Measurements from ENCODE around the gene IGHMBP2.
"Not testable (repeated sequence)": the region's sequence is repeated elsewhere in the genome, so short reads cannot be mapped to it uniquely, and the experiment has no call there.

Gene IGHMBP2

GRCh38 chr11:68903288-68904247 lies at the start of gene IGHMBP2, which contains the start of gene MRPL21:
Gene IGHMBP2, plus strand, starts transcription at chr11:68903891. Its CDS starts 62 bp downstream, at chr11:68903953.
Gene MRPL21, minus strand, starts transcription at chr11:68903832. Its CDS starts 22 bp downstream, at chr11:68903810.
- peak; percentile 74 for DNase-seq (ENCODE audit: low spot score)

- DNase-seq (ENCODE audit: low spot score), result no peak
Measured at GRCh38 chr11:68854273-68854958, 49.3 kb upstream of the IGHMBP2 start.

GRCh38 chr11:68855205-68855981 lies 48.3 kb upstream of the IGHMBP2 start:
- DNase-seq (ENCODE audit: low spot score), result no peak

GRCh38 chr11:68856425-68857030 lies 47.2 kb upstream of the IGHMBP2 start:
- not testable (repeated sequence) for DNase-seq (ENCODE audit: low spot score)

DNA sequence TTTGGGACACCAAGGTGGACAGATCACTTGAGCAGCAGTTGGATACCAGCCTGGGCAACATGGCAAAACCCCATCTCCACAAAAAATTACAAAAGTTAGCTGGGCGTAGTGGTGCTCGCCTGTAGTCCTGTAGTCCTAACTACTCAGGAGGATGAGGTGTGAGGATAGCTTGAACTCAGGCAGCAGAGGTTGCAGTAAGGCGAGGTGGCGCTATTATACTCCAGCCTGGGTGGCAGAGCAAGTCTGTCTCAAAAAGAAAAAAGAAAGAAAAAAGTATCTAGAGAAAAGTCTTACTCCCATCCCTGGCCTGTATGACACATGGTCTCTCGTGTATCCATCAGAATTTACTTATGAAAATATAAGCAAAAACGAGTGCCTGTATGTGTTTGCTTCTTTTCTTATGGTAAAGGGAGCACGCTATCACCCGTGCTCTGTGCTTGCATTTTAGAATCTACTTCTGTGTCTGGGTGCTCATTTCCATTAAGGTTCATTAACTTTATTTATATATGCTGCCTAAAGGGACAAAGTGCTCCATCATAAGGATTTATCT lies 46.6 kb upstream of the IGHMBP2 start:
- DNase-seq (ENCODE audit: low spot score), result no peak

DNA sequence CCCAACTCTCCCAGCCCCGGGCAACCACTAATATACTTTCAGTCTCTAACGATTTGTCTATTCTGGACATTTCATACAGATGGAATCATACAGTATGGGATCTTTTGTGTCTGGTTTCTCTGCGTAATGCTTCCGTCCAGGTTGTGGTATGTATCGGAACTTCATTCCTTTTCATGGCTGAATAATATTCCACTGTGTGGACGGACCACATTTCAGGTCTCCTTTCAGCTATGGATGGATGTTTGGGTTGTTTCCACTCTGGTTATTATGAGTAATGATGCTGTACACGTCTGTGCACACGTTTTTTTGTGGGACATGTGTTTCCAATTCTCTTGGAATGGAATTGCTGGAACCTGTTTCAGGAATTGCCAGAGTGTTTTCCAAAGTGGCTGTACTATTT lies 44.6 kb upstream of the IGHMBP2 start:
- no peak for DNase-seq (ENCODE audit: low spot score)

DNA sequence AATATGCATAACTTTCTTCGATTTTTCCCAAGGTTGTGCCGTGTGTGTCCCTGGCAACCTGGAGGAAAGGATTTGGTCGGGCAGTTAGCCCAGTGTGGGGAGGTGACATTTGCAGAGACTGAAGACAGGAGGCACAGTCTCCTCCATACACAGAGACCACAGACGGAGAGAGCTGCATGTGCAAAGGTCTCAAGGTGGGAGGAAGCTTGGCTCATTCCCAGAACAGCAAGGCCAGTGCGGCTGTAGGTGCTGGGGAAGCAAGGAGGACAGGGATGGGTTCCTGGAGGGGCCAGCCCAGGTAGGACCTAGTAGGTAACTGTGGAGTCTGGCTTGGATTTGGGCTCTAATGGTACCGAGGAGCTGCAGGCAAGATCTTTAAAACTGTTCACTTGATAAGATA lies 41.3 kb upstream of the IGHMBP2 start:
- DNase-seq (ENCODE audit: low spot score), result no peak

DNA sequence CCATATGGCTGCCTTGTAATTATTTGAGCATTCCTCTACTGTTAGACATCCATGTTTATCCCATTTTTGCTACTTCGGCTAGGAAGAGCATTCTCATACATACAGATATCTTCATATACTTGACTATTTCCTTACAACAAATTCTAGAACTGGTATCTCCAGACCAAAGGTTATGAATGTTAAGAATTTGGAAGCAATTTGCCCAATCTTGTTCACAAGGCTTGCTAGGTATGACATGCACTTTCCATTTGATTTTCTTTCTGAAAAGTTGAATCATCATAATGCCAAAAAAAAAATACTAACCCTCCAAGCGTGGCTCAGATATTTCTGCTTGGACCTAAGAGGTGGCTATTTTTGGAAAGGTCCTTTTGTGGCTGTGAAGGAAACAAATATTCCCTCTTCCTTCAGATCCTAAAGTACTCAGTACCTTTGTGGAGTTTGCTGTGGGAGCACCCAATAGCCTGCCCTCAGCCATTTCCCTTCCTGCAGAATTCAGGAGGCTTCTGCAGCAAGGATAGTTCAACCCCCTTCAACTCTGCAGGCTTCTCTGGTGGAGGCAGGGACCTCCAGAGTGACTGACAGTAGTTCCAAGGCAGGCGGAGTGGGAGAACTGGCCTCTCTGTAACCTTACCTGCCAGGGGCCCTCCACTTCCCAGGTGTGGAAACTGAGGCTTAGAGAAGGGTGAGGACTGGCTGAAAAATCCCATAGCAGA lies 40.0 kb upstream of the IGHMBP2 start:
- no peak for DNase-seq (ENCODE audit: low spot score)

DNA sequence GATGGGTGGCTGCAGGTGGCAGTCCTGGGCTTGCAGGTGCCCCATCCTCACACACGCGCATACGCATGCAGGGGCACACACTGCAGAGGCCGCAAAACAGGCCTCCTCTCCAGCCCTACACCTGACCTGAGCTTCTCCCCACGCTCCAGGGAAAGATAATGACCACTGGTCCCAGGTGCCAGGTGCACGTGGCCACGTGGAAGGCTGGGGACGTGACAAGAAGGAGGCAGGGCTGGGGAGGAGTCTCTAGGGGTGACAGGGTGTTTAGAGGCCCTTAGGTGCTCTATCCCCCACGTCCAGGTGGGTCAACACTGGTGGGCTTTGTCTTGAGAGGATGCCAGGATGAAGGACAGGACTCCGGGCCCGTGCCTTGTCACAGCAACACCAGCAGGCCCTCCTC lies 38.5 kb upstream of the IGHMBP2 start:
- no peak for DNase-seq (ENCODE audit: low spot score)

- DNase-seq (ENCODE audit: low spot score), result no peak
Measured at GRCh38 chr11:68867066-68867465, 36.6 kb upstream of the IGHMBP2 start.

DNA sequence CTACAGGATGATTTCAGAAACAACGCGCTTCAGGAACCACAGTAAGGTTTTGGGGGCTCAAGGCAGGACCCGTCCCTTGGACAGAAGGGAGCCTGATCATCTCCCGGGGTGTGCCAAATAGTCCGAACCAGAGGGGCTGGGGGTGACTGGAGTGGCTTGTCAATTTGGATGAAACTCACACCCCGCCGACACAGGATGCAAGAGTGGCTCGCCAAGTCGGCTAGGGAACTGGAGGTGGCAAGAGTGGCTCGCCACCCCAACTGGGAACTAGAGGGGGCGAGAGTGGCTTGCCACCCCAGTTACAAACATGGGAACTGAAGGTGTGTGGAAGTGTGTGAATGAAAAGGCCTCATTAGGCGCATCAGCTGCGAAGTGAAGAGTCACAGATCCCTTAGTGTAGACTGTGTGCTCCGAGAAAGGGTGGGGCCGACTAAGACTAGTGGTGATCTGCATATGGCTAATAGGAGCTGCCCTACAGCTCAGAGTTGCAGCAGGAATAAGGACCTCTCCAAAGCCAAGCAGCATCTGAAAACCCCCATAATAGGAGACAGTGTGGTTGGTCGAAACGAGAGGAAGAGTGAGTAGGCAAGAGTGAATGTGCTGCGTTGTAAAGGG lies 35.4 kb upstream of the IGHMBP2 start:
- DNase-seq (ENCODE audit: low spot score), result no peak

GRCh38 chr11:68870470-68870869 lies 33.2 kb upstream of the IGHMBP2 start:
- DNase-seq (ENCODE audit: low spot score), result no peak

- no peak for DNase-seq (ENCODE audit: low spot score)
Measured at GRCh38 chr11:68872216-68873003, 31.3 kb upstream of the IGHMBP2 start.

DNA sequence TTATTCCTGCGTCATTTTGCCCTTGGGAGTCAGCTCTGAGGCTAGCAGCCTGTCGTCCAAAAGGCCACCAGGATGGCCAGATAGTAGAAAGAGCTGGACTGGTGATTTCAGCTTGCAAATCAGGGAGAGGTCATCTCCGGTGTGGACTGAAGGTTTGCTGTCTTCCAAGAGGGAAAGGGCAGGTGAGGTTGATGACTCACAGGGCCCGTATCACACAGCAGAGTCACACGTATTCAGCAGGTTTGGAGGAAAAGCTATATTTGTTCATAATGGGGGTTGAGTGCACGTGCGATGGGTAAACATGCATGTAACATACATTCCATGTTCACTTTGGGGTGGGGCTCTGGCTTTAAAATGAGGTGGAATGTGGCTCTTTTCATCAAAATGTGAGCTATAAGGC lies 25.7 kb upstream of the IGHMBP2 start:
- no peak for DNase-seq (ENCODE audit: low spot score)

GRCh38 chr11:68880851-68881250 lies 22.8 kb upstream of the IGHMBP2 start:
- DNase-seq (ENCODE audit: low spot score), result no peak

GRCh38 chr11:68881320-68881719 lies 22.4 kb upstream of the IGHMBP2 start:
- no peak for DNase-seq (ENCODE audit: low spot score)

DNA sequence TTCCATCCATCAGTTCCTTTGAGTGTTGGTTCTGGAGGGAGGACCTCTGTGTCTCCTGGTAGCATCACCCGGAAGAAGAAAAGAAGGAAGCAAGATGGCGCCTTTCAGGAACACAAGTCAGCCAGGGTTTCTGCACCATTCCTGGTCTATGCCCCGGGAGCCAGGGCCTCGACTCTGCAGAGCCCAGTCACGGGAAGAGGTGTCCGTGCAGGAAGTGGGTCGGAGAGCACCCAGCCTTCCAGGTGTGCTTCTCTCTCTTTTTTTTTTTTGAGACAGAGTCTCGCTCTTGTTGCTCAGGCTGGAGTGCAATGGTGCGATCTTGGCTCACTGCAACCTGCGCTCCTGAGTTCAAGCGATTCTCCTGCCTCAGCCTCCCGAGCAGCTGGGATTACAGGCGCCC lies 21.3 kb upstream of the IGHMBP2 start:
- DNase-seq (ENCODE audit: low spot score), result no peak

DNA sequence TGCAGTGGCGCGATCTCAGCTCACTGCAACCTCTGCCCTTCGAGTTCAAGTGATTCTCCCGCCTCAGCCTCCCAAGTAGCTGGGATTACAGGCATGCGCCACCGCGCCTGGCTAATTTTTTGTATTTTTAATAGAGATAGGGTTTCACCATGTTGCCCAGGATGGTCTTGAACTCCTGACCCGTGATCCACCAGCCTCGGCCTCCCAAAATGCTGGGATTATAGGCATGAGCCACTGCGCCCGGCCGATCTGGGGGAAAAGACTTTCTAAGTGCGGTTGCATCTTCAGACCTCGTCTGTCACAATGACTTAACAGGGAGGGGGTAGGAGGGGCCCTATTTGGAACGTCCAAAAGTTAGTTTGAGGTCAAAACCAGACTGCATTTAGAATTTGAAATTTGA lies 18.9 kb upstream of the IGHMBP2 start:
- DNase-seq (ENCODE audit: low spot score), result not testable (repeated sequence)

- no peak for DNase-seq (ENCODE audit: low spot score)
Measured at GRCh38 chr11:68889948-68890446, 13.7 kb upstream of the IGHMBP2 start.

Data from globus pallidus (tissue), 1 donor.